Heart left ventricle (tissue), 16 donors: ENCODE measurements around the gene ELOB. TPM values are rescaled to one million over a fixed set of nuclear protein-coding genes. Genes with fewer than 3 reads are reported as not detected.

Source experiments
- ATAC-seq, 4 donors: fragments of 200-7000 bp; cut with Tn5 transposase; one replicate each; pipeline ENCODE4 v1.9.1; 2020 to 2022; ENCODE audit warnings: moderate library complexity in 4 of 4, mild to moderate bottlenecking in 3 of 4, moderate number of reproducible peaks in 1 of 4
- DNase-seq, 5 donors: peaks; one replicate each; pipeline ENCODE4 v3.0.0-alpha.2; 2020
- H3K27ac ChIP-seq, 12 donors: fragments of 200-600 bp; sonication (generic) in 4 of 12; one replicate each; pipeline versions ENCODE4 v1.5.0 to v1.8.0; 2016 to 2022; ENCODE audit warnings: mild to moderate bottlenecking in 2 of 12
- H3K27me3 ChIP-seq, 9 donors: fragments of 200-600 bp; sonication (generic) in 2 of 9; one replicate each; pipeline versions ENCODE4 v1.5.1 to v1.8.0; 2016 to 2022; ENCODE audit warnings: mild to moderate bottlenecking in 3 of 9
- H3K36me3 ChIP-seq, 9 donors: fragments of 200-600 bp; sonication (generic) in 2 of 9; one replicate each; pipeline versions ENCODE4 v1.5.0 to v1.8.0; 2018 to 2022; ENCODE audit warnings: mild to moderate bottlenecking in 2 of 9
- H3K4me1 ChIP-seq, 12 donors: fragments of 200-600 bp; sonication (generic) in 4 of 12; one replicate each; pipeline versions ENCODE4 v1.5.0 to v1.8.0; 2016 to 2022; ENCODE audit warnings: mild to moderate bottlenecking in 3 of 12
- H3K4me3 ChIP-seq, 12 donors: fragments of 200-600 bp; sonication (generic) in 4 of 12; one replicate each; pipeline versions ENCODE4 v1.5.0 to v1.8.0; 2017 to 2022; ENCODE audit warnings: mild to moderate bottlenecking in 9 of 12, moderate library complexity in 4 of 12
- H3K9me3 ChIP-seq, 12 donors: fragments of 200-600 bp; sonication (generic) in 4 of 12; one replicate each; pipeline versions ENCODE4 v1.5.0 to v1.8.0; 2016 to 2022; ENCODE audit warnings: mild to moderate bottlenecking in 1 of 12
- POLR2A ChIP-seq, 2 donors: fragments of 450-650 bp; IDR thresholded peaks; one replicate each; pipeline ENCODE4 v1.6.1; 2017; ENCODE audit warnings: antibody characterized with exemption in 2 of 2, mild to moderate bottlenecking in 2 of 2, moderate library complexity in 2 of 2
- WGBS, 4 donors: extraction: QIAGEN DNeasy Blood & Tissue Kit in 2 of 4; methylation state at CpG; one replicate each; pipeline versions ENCODE4 v1.1.5 to v1.1.7; 2013 to 2018; 5-methylcytosine and 5-hydroxymethylcytosine counted together
- intact Hi-C, 10 donors: fragments of 100-400 bp; cut with DNase I; formaldehyde crosslinking; loops; one replicate each; pipeline versions ENCODE4 v1.11.1 to v1.14.2; 2022
- polyA plus RNA-seq, 2 donors: library from polyadenylated mRNA; stranded (reverse); fragments of 200-250 nt; gene quantifications; one replicate each; pipeline ENCODE4 v1.2.3, GENCODE V29; 2013
- total RNA-seq, 9 donors: library from RNA; depleted of rRNA in 2 of 9; stranded (reverse); fragments of >200 nt in 2 of 9; fragmentation: NEBNext Ultra II Directional in 3 of 9; extraction: Animal tissue kit (Norgen Biotek cat#: 25700) in 3 of 9; gene quantifications; one replicate each; pipeline versions ENCODE4 v1.1.0 to v1.2.4, GENCODE V29; 2016 to 2023
- TF ChIP-seq, protein P1 (sequence below), 12 donors: fragments of 200-600 bp; sonication (generic) in 4 of 12; IDR thresholded peaks; one replicate each; pipeline versions ENCODE4 v1.5.0 to v1.8.0; 2018 to 2022; ENCODE audit warnings: antibody characterized with exemption in 12 of 12, mild to moderate bottlenecking in 5 of 12
- donor health status: ischemic (EF 13 %, LVEDD 7.1; RV severe dilation, severe dysfunction).
- donor health status: healthy with polysubstance abuse.
- donor health status: DM: no; HTN: yes; CAD: no.
- donor health status: DM: no; HTN: no; CAD: no.
- donor health status: ischemic (EF 25% LVEDD 6.9; RV normal size, moderate dysfunction).
- donor health status: ischemic (EF 25% LVEDD 5.7; RV mildly dilated, moderate dysfunction).
- donor health status: healthy.
- donor health status: DM: yes; HTN: yes; CAD: no.
- donor health status: ischemic (EF 35%, LVEDD 5.7; RV mildly dilated, moderate dysfunction).
- donor health status: nonischemic (EF 11% LVEDD 7.7; RV severe dilation, severe dysfunction).
- donor health status: DM: yes; HTN: yes; CAD: no.
- donor health status: PGD.
- donor health status: ischemic (EF 29% LVEDD 5.4; RV normal size, mild dysfunction).
- donor health status: nonischemic (EF 23%, LVEDD 6.1; RV moderate dilation, normal function).

ELOB gene
- total and polyA plus RNA-seq, 11 donors: 213 to 1,067 (median 325) TPM

DNA sequence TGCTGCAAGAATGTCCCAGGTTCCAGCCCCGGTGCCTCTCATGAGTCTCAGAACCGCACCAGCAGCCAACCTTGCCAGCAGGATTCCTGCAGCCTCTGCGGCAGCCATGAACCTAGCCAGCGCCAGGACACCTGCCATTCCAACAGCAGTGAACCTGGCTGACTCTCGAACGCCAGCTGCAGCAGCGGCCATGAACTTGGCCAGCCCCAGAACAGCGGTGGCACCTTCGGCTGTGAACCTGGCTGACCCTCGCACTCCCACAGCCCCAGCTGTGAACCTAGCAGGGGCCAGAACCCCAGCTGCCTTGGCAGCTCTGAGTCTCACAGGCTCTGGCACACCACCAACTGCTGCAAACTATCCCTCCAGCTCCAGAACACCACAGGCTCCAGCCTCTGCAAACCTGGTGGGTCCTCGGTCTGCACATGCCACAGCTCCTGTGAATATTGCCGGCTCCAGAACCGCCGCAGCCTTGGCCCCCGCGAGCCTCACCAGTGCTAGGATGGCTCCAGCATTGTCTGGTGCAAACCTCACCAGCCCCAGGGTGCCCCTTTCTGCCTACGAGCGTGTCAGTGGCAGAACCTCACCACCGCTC is 9.8 kb downstream of the ELOB start:
- 85 to 89% (median 89%) methylated on average over 12 to 19 of the region's 19 CpGs for WGBS, 4 donors

DNA sequence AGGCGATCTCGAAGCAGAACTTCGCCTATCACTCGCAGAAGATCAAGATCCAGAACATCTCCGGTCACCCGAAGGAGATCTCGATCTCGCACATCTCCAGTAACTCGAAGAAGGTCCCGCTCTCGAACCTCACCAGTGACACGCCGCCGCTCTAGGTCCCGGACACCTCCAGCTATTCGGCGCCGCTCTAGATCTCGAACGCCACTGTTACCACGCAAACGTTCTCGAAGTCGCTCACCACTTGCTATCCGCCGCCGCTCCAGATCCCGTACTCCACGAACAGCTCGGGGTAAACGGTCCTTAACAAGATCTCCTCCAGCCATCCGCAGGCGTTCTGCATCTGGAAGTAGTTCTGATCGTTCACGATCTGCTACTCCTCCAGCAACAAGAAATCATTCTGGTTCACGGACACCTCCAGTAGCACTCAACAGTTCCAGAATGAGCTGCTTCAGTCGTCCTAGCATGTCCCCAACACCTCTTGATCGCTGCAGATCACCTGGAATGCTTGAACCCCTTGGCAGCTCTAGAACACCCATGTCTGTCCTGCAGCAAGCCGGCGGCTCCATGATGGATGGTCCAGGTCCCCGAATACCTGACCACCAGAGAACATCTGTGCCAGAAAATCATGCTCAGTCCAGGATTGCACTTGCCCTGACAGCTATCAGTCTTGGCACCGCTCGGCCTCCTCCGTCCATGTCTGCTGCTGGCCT is 10.5 kb downstream of the ELOB start:
- Histone ChIP-seq H3K36me3 (peaks cover 6 to 100% (median 100%) of the 10 kb centered on the region in 9 donors), H3K9me3 (no peaks in the 10 kb centered on the region), H3K27me3 (no peaks in the 10 kb centered on the region), H3K4me3 (no peak overlapping the region), H3K4me1 (peaks cover 0 to 29% (median 8%) of the 10 kb centered on the region in 12 donors), H3K27ac (peak overlapping the region in 1 of 12 donors; percentile 7)
- TF ChIP-seq, protein P1, sequence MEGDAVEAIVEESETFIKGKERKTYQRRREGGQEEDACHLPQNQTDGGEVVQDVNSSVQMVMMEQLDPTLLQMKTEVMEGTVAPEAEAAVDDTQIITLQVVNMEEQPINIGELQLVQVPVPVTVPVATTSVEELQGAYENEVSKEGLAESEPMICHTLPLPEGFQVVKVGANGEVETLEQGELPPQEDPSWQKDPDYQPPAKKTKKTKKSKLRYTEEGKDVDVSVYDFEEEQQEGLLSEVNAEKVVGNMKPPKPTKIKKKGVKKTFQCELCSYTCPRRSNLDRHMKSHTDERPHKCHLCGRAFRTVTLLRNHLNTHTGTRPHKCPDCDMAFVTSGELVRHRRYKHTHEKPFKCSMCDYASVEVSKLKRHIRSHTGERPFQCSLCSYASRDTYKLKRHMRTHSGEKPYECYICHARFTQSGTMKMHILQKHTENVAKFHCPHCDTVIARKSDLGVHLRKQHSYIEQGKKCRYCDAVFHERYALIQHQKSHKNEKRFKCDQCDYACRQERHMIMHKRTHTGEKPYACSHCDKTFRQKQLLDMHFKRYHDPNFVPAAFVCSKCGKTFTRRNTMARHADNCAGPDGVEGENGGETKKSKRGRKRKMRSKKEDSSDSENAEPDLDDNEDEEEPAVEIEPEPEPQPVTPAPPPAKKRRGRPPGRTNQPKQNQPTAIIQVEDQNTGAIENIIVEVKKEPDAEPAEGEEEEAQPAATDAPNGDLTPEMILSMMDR (IDR thresholded peaks at IDR 0.05): no peak
- no peak for TF ChIP-seq POLR2A (IDR thresholded peaks at IDR 0.05)
- 95 to 96% (median 96%) methylated on average over 44 of the region's 44 CpGs for WGBS, 4 donors
- DNase-seq (peak in 1 of 5 donors; percentile 51), ATAC-seq (no peak)
- intact Hi-C loops: no loop called here

More for the DNA sequence above, 9.8 kb downstream of the ELOB start:
- Histone ChIP-seq H3K4me1 (peaks cover 0 to 29% (median 8%) of the 10 kb centered on the region in 12 donors), H3K36me3 (peaks cover 4 to 100% (median 100%) of the 10 kb centered on the region in 9 donors), H3K27me3 (no peaks in the 10 kb centered on the region), H3K4me3 (no peak overlapping the region), H3K9me3 (no peaks in the 10 kb centered on the region), H3K27ac (peak overlapping the region in 1 of 12 donors; percentile 7)
- ATAC-seq (peak in 1 of 4 donors; percentile 3), DNase-seq (peak in 1 of 5 donors; percentile 64)
- intact Hi-C loops: no loop called here
- TF ChIP-seq, protein P1 (IDR thresholded peaks at IDR 0.05): no peak
- no peak for TF ChIP-seq POLR2A (IDR thresholded peaks at IDR 0.05)

DNA sequence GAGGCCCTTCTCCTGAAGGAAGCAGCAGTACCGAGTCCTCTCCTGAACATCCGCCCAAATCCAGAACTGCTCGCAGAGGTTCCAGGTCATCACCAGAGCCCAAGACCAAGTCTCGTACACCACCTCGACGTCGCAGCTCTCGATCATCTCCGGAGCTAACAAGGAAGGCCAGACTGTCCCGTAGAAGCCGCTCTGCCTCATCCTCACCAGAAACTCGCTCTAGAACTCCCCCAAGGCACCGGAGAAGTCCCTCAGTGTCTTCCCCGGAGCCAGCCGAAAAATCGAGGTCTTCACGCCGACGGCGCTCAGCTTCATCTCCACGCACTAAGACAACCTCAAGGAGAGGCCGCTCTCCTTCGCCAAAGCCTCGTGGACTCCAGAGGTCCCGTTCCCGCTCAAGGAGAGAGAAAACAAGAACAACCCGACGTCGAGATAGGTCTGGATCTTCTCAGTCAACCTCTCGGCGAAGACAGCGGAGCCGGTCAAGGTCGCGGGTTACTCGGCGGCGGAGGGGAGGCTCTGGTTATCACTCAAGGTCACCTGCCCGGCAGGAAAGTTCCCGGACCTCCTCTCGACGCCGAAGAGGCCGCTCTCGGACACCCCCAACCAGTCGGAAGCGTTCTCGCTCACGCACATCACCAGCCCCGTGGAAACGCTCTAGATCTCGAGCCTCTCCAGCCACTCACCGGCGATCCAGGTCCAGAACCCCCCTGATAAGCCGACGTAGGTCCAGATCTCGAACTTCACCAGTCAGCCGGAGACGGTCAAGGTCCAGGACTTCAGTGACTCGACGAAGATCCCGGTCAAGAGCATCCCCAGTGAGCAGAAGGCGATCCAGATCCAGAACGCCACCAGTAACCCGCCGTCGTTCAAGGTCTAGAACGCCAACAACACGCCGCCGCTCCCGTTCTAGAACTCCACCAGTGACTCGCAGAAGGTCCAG is 11.3 kb downstream of the ELOB start:
- intact Hi-C loops: no loop called here
- no peak overlapping the region for H3K4me3 ChIP-seq
- no peak for ATAC-seq
- no peak overlapping the region for H3K27ac ChIP-seq
- peak in 1 of 5 donors; percentile 62 for DNase-seq
- peaks cover 0 to 28% (median 8%) of the 10 kb centered on the region in 12 donors for H3K4me1 ChIP-seq
- no peaks in the 10 kb centered on the region for H3K9me3 ChIP-seq
- no peak for TF ChIP-seq POLR2A (IDR thresholded peaks at IDR 0.05)
- TF ChIP-seq, protein P1 (IDR thresholded peaks at IDR 0.05): no peak
- H3K27me3 ChIP-seq: no peaks in the 10 kb centered on the region
- WGBS, 4 donors: 98% methylated on average over 71 to 73 of the region's 73 CpGs
- H3K36me3 ChIP-seq: peaks cover 4 to 100% (median 100%) of the 10 kb centered on the region in 9 donors
